ENCODE data around the gene OTUD7B.
A peak's percentile ranks its signal among the peaks of the same experiment; 100 is the strongest.
"Not testable (repeated sequence)": the region's sequence is repeated elsewhere in the genome, so short reads cannot be mapped to it uniquely, and the experiment has no call there.

The OTUD7B gene

DNA sequence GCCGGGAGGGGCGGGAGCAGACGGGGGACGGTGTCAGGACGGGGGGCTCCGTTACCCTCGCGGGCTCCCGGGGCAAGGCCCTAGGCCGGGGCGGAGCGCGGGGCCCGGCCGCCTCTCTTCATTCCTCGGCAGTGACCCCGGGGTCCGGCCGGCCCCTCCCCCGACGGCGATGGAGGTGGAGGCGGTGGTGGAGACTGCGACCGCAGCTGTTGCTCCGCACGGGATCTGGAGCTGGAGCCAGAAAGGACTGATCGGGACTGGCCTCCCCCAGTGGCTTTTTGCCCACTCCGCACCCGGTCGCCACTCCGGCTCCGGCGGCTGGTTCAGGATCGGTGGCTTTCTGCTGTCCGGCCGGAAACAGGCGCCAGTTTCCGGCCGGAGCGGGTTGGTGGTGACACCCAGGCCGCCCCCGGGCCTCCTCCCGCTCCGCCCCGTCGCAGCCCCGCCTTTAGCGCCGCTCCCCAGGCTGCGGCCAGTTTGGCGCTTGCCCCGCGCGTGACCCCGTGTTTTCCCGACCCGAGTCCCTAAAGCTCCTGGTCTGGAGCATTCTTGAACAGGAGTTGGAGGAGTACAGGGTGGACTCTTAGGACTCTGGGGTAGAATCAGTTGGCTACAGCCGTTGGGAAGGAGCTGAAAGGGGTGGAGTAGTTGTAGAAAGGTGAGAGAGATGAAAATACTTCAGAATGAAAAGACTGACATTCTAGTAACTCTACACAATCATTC lies at the start of gene OTUD7B:
OTUD7B (minus strand) TSS at position 334 of the 723 bp plus-strand sequence. CDS start 33,216 bp downstream, outside the sequence.
- DNase-seq: peak; percentile 91

DNA sequence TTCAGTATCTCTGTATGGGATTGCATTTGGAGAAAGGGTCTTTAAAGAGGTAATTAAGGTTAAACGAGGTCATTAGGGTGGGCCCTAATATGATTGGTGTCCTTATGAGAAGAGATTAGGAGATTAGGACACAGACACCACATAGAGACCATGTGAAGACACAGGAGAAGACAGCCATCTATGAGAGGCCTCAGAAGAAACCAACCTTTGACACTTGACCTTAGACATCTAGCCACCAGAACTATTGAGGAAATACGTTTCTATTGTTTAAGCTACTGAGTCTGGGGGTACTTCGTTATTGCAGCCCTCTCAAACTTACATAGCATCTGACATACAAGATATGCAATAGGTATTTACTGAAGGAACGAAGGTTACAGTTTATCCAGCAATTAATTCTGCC lies 49.7 kb upstream of the OTUD7B start:
- no peak for DNase-seq

DNA sequence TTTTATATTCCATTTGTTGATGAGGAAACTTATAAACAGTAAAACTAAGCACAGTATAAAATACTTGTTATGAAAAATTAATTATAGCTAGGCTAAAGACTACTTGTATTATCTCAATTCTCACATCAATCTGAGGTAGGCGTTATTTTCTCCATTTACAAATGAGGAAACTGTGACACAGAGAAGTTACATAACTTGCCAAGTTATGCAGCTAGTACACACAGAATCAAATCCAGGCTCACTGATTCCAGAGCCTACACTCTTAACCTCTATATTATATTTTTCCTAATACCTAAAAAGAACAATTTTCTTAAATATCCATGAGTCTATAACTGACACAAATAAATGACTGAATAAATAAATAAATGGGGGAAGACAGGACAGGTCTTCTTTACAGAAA lies 45.9 kb upstream of the OTUD7B start:
- DNase-seq: no peak

DNA sequence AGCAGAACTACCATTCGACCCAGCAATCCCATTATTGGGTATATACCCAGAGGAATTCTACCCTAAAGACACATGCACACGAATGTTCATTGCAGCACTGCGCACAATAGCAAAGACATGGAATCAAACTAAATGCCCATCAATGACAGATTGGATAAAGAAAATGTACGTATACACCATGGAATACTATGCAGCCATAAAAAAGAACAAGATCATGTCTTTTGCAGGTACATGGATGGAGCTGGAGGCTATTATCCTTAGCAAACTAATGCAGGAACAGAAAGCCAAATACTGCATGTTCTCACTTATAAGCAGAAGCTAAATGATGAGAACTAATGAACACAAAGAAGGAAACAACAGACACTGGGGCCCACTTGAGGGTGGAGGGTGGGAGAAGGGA lies 45.0 kb upstream of the OTUD7B start:
- not testable (repeated sequence) for DNase-seq

DNA sequence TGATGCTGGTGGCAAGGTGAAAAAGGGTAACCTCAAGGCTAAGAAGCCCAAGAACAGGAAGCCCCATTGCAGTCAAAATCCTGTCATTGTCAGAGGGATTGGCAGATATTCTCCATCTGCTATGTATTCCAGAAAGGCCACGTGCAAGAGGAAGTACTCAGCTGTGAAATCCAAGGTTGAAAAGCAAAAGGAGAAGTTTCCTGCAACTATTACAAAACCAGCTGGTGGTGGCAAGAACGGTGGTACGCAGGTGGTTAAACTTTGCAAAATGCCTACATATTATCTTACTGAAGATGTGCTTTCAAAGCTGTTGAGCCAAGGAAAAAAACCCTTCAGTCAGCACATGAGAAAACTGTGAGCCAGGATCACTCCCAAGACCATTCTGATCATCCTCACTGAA lies 43.4 kb upstream of the OTUD7B start:
- no peak for DNase-seq

DNA sequence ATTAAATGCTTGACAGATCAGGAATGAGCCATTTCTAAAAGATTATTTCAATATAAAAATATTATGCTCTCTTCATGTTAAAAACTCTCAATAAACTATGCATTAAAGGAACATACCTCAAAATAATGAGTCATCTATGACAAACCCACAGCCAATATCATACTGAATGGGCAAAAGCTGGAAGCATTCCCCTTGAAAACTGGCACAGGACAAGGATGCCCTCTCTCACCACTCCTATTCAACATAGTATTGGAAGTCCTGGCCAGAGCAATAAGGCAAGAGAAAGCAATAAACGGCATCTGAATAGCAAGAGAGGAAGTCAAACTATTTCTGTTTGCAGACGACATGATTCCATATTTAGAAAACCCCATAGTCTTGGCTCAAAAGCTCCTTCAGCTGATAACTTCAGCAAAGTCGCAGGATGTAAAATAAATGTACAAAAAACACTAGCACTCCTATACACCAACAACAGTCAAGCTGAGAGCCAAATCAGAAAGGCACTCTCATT lies 41.4 kb upstream of the OTUD7B start:
- not testable (repeated sequence) for DNase-seq

DNA sequence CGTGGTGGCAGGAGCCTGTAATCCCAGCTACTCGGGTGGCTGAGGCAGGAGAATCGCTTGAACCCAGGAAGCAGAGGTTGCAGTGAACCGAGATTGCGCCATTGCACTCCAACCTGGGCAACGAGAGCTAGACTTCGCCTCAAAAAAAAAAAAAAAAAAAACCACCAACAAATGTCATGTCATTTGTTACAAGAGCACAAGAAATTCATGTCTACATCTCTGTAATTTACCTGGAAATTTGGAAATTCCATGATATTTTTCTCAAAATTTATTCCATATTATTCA lies 40.5 kb upstream of the OTUD7B start:
- no peak for DNase-seq

DNA sequence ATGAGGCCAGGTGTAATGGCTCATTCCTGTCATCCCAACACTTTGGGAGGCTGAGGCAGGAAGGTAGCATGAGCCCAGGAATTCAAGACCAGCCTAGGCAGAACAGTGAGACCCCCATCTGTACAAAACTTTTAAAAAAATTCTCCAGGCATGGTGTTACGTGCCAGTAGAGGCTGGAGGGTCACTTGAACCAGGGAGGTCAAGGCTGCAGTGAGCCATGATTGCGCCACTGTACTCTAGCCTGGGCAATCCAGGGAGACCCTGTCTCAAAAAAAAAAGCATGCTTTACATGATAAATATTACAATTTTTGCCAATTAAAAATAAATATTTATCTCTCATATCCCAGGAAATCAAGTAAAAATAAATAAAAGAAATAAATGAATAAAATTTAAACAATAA lies 39.4 kb upstream of the OTUD7B start:
- no peak for DNase-seq

DNA sequence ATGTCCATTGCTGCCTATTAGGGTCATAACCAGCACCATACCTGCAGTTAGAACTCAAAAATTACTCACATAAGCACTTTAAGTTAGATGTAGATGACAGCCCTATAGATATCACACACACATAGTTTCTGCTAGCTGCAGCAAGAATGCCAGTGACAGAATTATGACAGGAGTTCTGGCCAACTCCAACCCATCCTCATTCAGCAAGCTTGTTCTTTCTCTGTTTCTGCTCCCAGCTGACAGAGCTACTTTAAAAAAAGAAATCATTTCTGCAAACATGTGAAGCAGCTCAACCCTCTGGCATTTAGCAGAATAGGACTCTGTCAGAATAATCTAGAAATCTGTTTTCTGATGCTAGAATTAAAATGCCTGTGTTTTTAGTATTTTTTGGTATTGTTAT lies 23.8 kb upstream of the OTUD7B start:
- no peak for DNase-seq

DNA sequence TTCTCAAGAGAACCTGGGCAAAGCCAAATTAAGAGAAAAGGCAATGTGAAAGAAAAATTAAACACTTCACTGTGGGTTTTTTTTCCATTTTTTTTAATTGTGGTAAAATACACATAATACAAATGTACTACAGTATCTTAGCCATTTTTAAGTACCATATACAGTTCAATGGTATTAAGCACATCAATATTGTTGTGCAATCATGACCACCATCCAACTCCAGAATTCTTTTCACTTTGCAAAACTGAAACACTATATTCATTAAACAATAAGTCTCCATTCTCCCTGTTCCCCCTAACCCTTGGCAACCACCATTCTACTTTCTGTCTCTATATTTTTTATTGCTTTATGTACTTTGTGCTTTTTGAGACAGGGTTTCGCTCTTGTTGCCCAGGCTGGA lies 17.8 kb upstream of the OTUD7B start:
- DNase-seq: no peak

DNA sequence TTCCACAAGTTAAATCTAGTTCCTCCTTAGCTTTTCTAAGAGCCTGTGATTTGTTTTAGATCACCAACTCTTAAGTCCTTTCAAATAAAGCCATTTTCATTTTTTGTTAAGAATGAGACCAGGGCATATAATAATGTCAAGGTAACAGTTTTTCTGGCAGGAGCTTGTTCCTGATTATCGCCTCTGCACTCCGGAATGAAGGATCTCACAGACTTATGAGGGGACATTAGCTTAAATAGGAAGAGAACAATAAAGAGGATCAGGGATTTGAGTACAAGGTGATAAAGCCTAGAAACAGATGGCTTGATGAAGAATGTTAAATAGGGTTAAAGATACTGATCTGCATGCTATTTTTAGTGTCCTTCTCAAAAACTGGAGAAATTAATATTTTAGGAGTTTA lies 13.6 kb upstream of the OTUD7B start:
- DNase-seq: no peak

DNA sequence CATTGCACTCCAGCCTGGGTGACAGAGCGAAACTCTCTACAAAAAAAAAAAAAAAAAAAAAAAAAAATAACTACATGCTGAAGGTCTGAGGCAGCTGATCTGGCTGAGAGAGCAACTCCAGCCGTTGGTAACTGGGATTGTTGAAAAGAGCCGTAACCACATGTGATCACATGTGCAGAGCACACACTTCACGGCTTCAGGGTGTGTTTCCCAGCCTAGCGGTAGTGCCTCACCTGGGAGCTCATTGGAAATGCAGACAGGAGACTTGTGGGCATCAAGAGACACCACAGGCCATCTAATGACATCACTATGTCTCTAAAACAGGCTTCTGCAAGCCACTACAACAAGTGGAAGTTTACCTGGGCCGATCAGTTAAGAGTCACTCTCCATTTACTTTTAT lies 11.8 kb upstream of the OTUD7B start:
- no peak for DNase-seq

DNA sequence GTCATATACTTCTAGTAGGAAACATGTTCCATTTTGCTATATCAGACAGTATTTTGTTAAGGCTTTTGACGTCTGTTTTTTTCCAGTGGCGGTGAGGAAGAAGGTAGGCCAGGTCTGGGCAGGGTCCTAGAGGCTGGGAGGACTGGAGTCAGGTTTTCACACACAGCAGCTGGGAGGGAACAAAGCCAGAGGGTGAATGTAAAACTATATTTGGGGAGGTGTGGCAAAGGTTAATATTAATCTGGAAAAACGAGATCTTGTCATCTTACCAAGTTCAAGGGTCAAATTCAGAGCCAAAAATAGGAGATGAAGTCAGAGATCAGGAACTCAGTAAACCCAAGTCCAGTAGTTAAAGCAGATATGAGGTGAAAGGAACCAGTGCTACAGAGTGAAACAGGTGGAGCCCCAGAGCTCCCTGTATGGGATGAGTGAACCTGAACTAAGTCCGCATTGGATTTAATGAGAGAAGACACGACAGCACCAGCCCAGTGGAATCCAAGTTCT lies 10.7 kb upstream of the OTUD7B start:
- no peak for DNase-seq

DNA sequence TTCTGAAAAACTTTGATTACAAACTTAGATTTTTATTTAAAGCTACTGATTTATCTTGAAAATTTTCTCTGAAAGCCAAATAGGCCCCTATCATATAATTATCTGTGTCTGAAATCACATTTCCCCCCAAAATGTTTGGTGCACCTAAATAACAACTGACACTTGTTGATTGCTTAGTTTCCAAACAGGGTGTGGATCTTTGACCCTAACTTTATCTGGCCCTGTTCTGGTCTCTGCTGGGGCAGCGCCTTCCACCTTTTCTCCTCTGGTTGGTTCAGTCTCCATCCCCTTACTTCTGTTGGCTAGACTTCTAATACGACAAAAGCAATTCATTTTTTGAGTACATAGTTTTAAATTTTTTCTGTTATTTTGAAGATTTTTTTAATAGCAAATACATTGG lies 10.2 kb upstream of the OTUD7B start:
- no peak for DNase-seq

DNA sequence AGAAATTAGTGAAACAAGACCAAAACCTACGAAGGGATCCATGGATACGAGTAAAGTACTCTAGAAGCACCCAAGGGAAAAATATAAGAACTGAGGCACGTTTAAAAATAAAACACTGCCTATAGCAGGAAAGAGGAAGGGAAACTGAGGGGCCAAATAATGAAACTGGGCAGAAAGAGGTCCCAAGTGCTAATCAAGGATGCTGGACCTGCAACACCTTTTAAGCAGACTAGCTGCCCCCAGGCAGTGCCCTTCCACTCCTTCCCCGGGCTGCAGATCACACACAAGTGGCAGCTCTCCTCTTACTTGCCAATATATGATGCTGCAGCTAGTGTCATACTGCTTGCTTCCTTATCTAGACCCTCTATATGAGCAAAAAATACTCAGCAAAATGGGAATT lies 7.6 kb upstream of the OTUD7B start:
- no peak for DNase-seq

DNA sequence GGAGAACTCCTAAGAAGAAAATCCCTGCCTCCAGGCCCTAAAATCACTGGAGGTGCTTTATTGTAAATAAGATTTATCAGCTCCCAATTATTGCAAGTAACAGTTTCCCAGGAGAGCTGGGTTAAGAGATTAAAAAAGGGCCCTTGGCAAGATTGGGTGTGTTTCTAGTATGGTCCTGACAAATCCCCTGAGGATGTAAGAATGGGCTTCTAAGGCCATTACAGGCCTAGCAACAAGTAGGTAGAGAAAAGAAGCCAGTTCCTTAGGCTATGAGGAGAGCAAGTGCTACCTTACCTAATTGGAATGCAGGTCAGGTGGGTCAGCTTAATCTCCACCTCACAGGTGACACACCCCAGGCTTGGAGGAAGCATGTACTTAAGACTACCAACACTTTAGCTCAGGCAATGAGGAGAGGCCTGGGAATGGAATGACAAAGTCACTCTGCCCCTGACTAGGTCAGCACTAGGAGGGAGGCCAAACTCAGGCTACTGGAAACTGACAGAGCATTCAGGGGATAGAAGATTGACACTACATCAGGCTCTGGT lies 6.8 kb upstream of the OTUD7B start:
- no peak for DNase-seq

DNA sequence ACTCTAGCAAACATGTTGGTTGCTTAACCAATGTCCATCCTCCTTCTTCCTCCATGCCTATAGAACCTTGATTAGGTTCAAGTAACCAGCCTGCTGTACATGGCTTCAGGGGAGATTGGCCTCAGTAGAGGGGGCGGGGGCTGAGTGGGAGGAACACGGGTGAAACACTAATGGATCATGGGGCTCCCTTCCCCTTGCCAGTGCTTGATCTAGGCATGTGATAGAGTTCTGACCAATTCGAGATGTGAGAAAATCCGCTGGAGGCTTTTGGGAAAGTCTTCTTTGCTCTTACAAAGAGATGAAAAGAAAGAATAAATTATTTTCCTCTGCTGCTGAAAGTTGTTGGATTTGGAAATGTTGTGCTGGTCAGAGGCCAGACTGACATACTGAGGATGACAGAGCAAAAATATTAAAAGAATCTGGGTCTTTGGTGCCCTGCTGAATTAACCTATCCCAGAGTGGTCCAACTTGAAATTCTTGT lies 5.2 kb upstream of the OTUD7B start:
- no peak for DNase-seq

DNA sequence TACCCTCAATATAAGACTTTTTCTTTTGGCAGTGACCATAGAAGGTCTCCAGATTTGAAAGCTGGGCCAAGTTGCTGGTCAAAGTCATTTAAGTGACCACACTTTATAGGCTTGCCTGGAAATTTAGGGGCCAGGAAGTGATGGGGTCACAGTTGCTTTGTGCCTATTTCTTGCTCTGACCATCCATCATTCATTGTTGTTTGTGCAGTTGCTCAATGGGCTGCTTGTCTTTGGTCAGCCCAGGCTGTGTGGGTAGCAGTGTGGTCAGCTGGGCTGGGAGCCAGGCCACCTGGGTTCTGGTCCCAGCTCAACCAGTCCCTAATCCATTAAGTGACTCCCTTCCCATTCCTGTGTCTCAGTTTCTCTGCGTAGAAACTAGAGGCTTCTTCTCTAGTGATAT lies 2.1 kb upstream of the OTUD7B start:
- DNase-seq: no peak

DNA sequence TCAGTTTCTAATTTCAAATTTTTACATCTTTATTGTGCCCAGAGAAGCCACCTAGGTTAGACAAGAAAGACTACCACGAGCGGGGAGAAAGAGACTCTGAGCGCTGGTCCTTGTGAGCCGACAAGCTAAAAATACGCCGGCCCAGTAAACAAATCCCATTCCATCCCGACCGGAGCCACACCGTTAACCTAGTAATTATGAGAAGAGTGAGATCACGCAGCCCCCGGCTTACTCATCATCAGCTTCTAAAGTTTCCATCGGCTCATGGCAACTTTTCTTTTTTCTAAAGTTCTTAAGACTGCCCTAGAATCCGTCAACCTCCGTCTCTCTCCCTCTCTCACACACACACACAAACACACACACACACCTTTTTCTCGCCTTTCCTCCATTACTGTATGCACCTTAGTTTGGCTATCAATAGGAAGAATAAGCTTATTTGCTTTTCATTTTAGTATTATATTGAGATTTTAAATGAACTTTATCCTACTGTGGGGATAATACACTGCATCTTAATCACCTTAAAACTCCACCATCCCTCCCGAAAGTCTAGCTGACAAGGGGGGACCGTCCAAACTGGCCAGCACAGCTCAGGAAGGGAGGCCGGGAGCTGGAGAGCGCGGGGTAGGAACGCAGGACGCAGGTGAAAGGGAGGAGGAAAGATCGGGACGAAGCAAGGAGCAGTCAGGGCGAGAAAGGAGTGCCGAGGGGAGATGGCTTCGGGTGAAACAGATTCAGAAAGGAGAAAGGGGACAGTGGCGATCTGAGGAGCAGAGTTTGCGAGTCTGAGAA lies 728 bp downstream of the OTUD7B start:
- peak; percentile 83 for DNase-seq

DNA sequence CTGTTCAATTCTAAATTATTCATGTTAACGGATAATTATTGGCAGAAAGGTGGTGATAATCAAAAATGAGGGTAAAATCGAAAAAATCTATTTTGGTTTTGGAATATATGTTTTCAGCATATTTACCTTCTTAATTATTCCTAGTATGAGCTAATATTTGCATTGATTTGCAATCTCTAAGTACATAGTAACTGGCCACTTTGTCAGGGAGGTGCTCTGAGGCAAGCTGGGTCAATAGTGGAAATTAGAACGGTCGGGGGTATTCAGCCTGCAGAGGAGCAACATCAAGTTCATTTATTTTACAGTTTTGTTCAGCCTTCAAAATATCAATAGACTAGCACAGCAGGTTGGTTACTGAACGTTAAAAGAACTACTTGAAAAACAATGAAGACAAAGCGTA lies 1.8 kb downstream of the OTUD7B start:
- DNase-seq: no peak

DNA sequence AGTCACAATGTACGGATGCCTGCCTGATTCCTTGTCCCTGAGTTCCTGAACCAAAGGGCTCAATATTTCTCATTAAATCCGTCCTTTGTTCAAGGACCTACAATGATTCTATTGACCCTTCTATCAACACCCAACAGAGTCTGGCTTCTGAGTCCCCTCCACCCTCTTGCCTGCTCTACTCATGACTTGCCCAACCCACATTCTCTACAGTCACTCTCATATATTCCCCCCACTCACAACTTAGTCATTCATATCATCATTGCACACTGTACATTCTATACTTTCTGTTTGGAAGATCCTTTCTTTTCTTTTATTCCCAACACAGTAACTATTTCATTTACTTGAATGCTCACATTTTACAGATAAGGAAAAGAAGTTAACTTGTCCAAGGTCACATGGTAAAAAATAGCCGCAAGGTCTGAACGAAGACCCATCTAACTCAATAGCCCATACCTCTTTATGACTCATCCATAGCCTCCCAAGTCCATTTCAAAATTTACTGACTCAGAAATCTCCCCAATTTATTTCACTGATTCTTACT lies 3.6 kb downstream of the OTUD7B start:
- no peak for DNase-seq

DNA sequence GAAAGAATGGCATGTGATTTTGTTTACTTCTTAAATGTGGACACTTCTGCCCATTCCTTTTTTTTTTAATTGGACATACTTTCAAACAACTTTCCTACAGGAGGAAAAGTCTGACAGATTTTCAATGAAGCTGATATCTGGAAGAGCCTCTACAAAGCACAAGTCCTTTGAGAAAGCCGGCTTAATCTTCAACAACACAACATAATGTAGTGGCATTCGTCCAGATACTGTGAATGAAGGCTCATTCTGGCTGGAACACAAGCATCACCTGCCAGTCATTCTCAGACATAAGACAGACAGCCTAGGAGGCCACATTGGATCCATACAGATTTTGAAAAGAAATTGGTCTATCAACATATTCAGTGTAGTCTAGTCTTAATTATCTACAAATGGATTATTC lies 4.9 kb downstream of the OTUD7B start:
- no peak for DNase-seq

DNA sequence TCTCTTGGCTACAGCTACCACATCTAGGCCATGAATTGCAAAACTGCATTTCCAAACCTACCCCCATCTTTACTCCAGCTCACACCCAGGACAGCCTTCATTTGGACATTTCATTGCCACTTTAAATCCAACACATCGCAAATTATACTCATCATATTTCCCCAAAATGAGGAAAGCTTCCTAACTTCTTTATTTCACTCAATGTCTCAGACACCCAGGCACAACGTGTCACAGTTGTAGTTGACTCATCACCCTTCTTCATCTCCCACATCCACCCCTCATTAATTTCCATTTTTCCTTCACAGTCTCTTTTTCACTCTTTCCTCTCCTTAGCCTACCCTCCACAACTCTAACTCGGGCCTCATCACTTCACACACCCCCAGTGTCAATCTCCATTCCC lies 6.7 kb downstream of the OTUD7B start:
- no peak for DNase-seq

DNA sequence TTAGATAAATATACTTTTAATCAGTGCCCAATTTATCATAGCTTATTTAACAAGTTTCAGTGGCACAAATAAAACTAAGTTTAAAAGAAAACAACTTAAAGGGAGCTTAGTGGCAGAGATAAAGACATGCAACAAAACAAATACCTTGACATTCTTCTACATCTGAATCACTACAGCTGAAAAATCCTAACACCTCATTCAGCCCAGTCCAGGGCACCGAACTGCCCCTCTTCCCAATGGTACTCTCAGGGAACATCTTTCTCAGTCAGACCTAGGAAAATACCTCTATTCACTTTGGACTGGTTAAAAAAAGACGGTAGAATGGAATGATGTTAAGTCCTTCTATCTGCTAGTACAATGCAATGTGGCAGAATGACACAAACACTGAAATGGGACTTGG lies 8.3 kb downstream of the OTUD7B start:
- no peak for DNase-seq
